Right lobe of liver (tissue), 6 donors: Measurements from ENCODE around the gene LDB3. TPM values are rescaled to one million over a fixed set of nuclear protein-coding genes. Genes with fewer than 3 reads are reported as not detected.
A peak's percentile ranks its signal among the peaks of the same experiment; 100 is the strongest.

Source experiments
- ATAC-seq, 4 donors: fragments of 200-7000 bp; cut with Tn5 transposase; one replicate each; pipeline ENCODE4 v1.9.1; 2020; ENCODE audit warnings: mild to moderate bottlenecking in 4 of 4, moderate library complexity in 4 of 4
- DNase-seq, 3 donors: peaks; one replicate each; pipeline ENCODE4 v3.0.0-alpha.2; 2020
- H3K27ac ChIP-seq, 3 donors: fragments of 200-600 bp; one replicate each; pipeline ENCODE4 v1.8.0; 2022
- H3K27me3 ChIP-seq, 2 donors: fragments of 200-600 bp; one replicate each; pipeline ENCODE4 v1.8.0; 2022
- H3K36me3 ChIP-seq, 4 donors: fragments of 200-600 bp; sonication (generic) in 1 of 4; one replicate each; pipeline versions ENCODE4 v1.5.1 to v1.8.0; 2017 to 2022; ENCODE audit warnings: control low read depth in 1 of 4
- H3K4me1 ChIP-seq, 4 donors: fragments of 200-600 bp; sonication (generic) in 1 of 4; one replicate each; pipeline versions ENCODE4 v1.5.1 to v1.8.0; 2017 to 2022; ENCODE audit warnings: control low read depth in 1 of 4
- H3K4me3 ChIP-seq, 3 donors: fragments of 200-600 bp; one replicate each; pipeline ENCODE4 v1.8.0; 2022
- H3K9me3 ChIP-seq, 4 donors: fragments of 200-600 bp; sonication (generic) in 1 of 4; one replicate each; pipeline versions ENCODE4 v1.5.1 to v1.8.0; 2017 to 2022; ENCODE audit warnings: control low read depth in 1 of 4
- CTCF ChIP-seq, 4 donors: fragments of 200-600 bp in 3 of 4; fragments of 450-650 bp in 1 of 4; IDR thresholded peaks; one replicate each; pipeline versions ENCODE4 v1.5.1 to v1.8.0; 2016 to 2022; ENCODE audit warnings: antibody characterized with exemption in 4 of 4, mild to moderate bottlenecking in 2 of 4
- POLR2A ChIP-seq: fragments of 450-650 bp; IDR thresholded peaks from one replicate; pipeline ENCODE4 v1.6.1; 2017; ENCODE audit warnings: antibody characterized with exemption, mild to moderate bottlenecking
- WGBS: methylation state at CpG from one replicate; pipeline ENCODE4 v1.1.6; 2018; ENCODE audit warnings: low coverage, low lambda C conversion rate; ENCODE audit not compliant: insufficient coverage; ENCODE audit errors: missing lambda C conversion rate; 5-methylcytosine and 5-hydroxymethylcytosine counted together
- intact Hi-C, 2 donors: fragments of 100-400 bp; cut with DNase I; formaldehyde crosslinking; loops; one replicate each; pipeline versions ENCODE4 v1.11.2 to v1.14.1; 2022
- total RNA-seq, 6 experiments: library from RNA; depleted of rRNA in 2 of 6; stranded (reverse); fragments of >200 nt in 2 of 6; fragmentation: NEBNext Ultra II Directional in 3 of 6; extraction: Animal tissue kit (Norgen Biotek cat#: 25700) in 3 of 6; gene quantifications; one replicate each; pipeline versions ENCODE4 v1.1.0 to v1.2.4, GENCODE V29; 2016 to 2023
- donor health status: DM: no; HTN: yes; CAD: no.
- donor health status: DM: no; HTN: no; CAD: no.
- donor health status: DM: no; HTN: no; CAD: no.
- donor health status: DM: no; HTN: yes; CAD: no.
- donor health status: DM: no; HTN: yes; CAD: no.

The LDB3 gene
- total RNA-seq, 6 experiments from 2014 or later: 0.07 to 0.29 (median 0.12) TPM

GRCh38 chr10:86688398-86688921 is 20.1 kb downstream of the LDB3 start:
- no peak overlapping the region for H3K27ac ChIP-seq
- peaks cover 0 to 2% (median 0%) of the 10 kb centered on the region in 4 donors for H3K4me1 ChIP-seq
- H3K4me3 ChIP-seq: no peak overlapping the region
- WGBS: 36% methylated on average over 7 of the region's 8 CpGs
- peak in 2 of 3 donors; percentile 45 to 64 for DNase-seq
- no peaks in the 10 kb centered on the region for H3K27me3 ChIP-seq
- H3K36me3 ChIP-seq: no peaks in the 10 kb centered on the region
- TF ChIP-seq CTCF (IDR thresholded peaks at IDR 0.05) (peak; percentile 81 to 90 (median 84)), POLR2A (no peak)
- no peaks in the 10 kb centered on the region for H3K9me3 ChIP-seq
- intact Hi-C loops: no loop called here
- ATAC-seq: peak; percentile 86 to 92 (median 90)

- WGBS: 86% methylated on average over 9 of the region's 13 CpGs
- Histone ChIP-seq H3K4me3 (no peak overlapping the region), H3K9me3 (no peaks in the 10 kb centered on the region), H3K27me3 (no peaks in the 10 kb centered on the region), H3K4me1 (peaks cover 0 to 2% (median 0%) of the 10 kb centered on the region in 4 donors), H3K27ac (no peak overlapping the region), H3K36me3 (no peaks in the 10 kb centered on the region)
- DNase-seq: no peak
- no peak for TF ChIP-seq POLR2A
- TF ChIP-seq CTCF (IDR thresholded peaks at IDR 0.05): no peak
- ATAC-seq: no peak
- intact Hi-C loops: no loop called here
These were observed 20.8 kb downstream of the LDB3 start for GRCh38 chr10:86689146-86689545.

GRCh38 chr10:86690231-86690630 is 21.9 kb downstream of the LDB3 start:
- no peaks in the 10 kb centered on the region for H3K36me3 ChIP-seq
- no peaks in the 10 kb centered on the region for H3K27me3 ChIP-seq
- TF ChIP-seq CTCF (IDR thresholded peaks at IDR 0.05): no peak
- TF ChIP-seq POLR2A: no peak
- WGBS: no CpG with 5 or more reads among the region's 5 CpGs
- H3K9me3 ChIP-seq: no peaks in the 10 kb centered on the region
- H3K27ac ChIP-seq: no peak overlapping the region
- H3K4me3 ChIP-seq: no peak overlapping the region
- ATAC-seq (no peak), DNase-seq (no peak)
- H3K4me1 ChIP-seq: peaks cover 0 to 2% (median 0%) of the 10 kb centered on the region in 4 donors
- intact Hi-C loops: loop anchor here in 1 of 2 donors (5.0 kb wide), 1 partner anchor 207 kb away; no protein-coding TSS in a partner anchor

- ATAC-seq (no peak), DNase-seq (no peak)
- WGBS: no CpG with 5 or more reads among the region's 3 CpGs
- Histone ChIP-seq H3K27me3 (no peaks in the 10 kb centered on the region), H3K27ac (no peak overlapping the region), H3K9me3 (no peaks in the 10 kb centered on the region), H3K36me3 (no peaks in the 10 kb centered on the region), H3K4me3 (no peak overlapping the region), H3K4me1 (peaks cover 0 to 2% (median 0%) of the 10 kb centered on the region in 4 donors)
- intact Hi-C loops: loop anchor here in 1 of 2 donors (5.0 kb wide), 1 partner anchor 207 kb away; no protein-coding TSS in a partner anchor
- TF ChIP-seq POLR2A (no peak), CTCF (IDR thresholded peaks at IDR 0.05) (no peak)
These were observed 22.4 kb downstream of the LDB3 start for GRCh38 chr10:86690657-86691084.
